CD4-positive, alpha-beta T cell (primary cell): ENCODE data around the gene NHSL2. TPM values are rescaled to one million over a fixed set of nuclear protein-coding genes. Genes with fewer than 3 reads are reported as not detected.

Experiments
- ATAC-seq: fragments of 200-7000 bp; cut with Tn5 transposase; one replicate; pipeline ENCODE4 v1.10.0; 2022; ENCODE audit warnings: mild to moderate bottlenecking; ENCODE audit not compliant: poor library complexity
- CTCF ChIA-PET: fragments of 350-600 bp; sonication (Branson Sonifier 250); formaldehyde crosslinking; loops from one replicate; lab custom pipeline; 2021; ENCODE audit warnings: antibody characterized with exemption, inconsistent platforms; lab: Charles Lee
- POLR2A ChIA-PET: fragments of 350-600 bp; sonication (Branson Sonifier 250); formaldehyde crosslinking; loops from one replicate; lab custom pipeline; 2021; ENCODE audit warnings: antibody characterized with exemption, inconsistent platforms; lab: Charles Lee
- DNase-seq, 14 experiments: peaks; one replicate each; pipeline ENCODE4 v3.0.0-alpha.2; 2013 to 2020; ENCODE audit warnings: mixed read lengths in 2 of 14
- H3K27ac ChIP-seq, 2 donors: one replicate each; pipeline versions ENCODE4 v1.5.1 to v1.7.0; 2013; ENCODE audit warnings: low read length in 2 of 2, low read depth in 1 of 2, mild to moderate bottlenecking in 1 of 2
- H3K27me3 ChIP-seq, 2 experiments: 1 replicate in 1 of 2; 2 replicates in 1 of 2; pipeline versions ENCODE4 v1.6.1 to v1.7.0; 2013; ENCODE audit warnings: low read length in 2 of 2, control low read depth in 1 of 2, mild to moderate bottlenecking in 1 of 2, moderate library complexity in 1 of 2; ENCODE audit not compliant: insufficient read depth in 2 of 2, control insufficient read depth in 1 of 2
- H3K36me3 ChIP-seq: one replicate; pipeline ENCODE4 v1.6.1; 2013; ENCODE audit warnings: low read length, control low read depth; ENCODE audit not compliant: insufficient read depth
- H3K4me1 ChIP-seq: one replicate; pipeline ENCODE4 v1.6.1; 2013; ENCODE audit warnings: low read length, control low read depth; ENCODE audit not compliant: insufficient read depth
- H3K4me3 ChIP-seq: one replicate; pipeline ENCODE4 v1.5.1; 2013; ENCODE audit warnings: mild to moderate bottlenecking, low read length, moderate library complexity
- H3K9me3 ChIP-seq, 2 experiments: 1 replicate in 1 of 2; 2 replicates in 1 of 2; pipeline versions ENCODE4 v1.6.1 to v1.7.0; 2013; ENCODE audit warnings: low read length in 2 of 2, mild to moderate bottlenecking in 2 of 2, control low read depth in 1 of 2, moderate library complexity in 1 of 2; ENCODE audit not compliant: control insufficient read depth in 1 of 2, insufficient read depth in 1 of 2
- H3K27ac Mint-ChIP-seq: one replicate; pipeline ENCODE4 v1.8.0; 2020; ENCODE audit warnings: mixed read lengths
- H3K27me3 Mint-ChIP-seq: one replicate; pipeline ENCODE4 v1.8.0; 2021; ENCODE audit warnings: mixed read lengths
- H3K36me3 Mint-ChIP-seq: one replicate; pipeline ENCODE4 v1.8.0; 2021; ENCODE audit warnings: low read depth, mixed read lengths
- H3K4me1 Mint-ChIP-seq: one replicate; pipeline ENCODE4 v1.8.0; 2021; ENCODE audit warnings: low read depth, mixed read lengths
- H3K4me3 Mint-ChIP-seq: one replicate; pipeline ENCODE4 v1.8.0; 2020; ENCODE audit warnings: mild to moderate bottlenecking, mixed read lengths
- H3K9me3 Mint-ChIP-seq: one replicate; pipeline ENCODE4 v1.8.0; 2020; ENCODE audit warnings: mixed read lengths
- intact Hi-C, 2 experiments: fragments of 100-400 bp; cut with DNase I in 1 of 2; cut with micrococcal nuclease in 1 of 2; formaldehyde crosslinking; loops; one replicate each; pipeline versions ENCODE4 v1.15.1 to v1.9.0; 2023 to 2025; cut with DNase I, micrococcal nuclease
- total RNA-seq, 174 experiments: library from RNA in 2 of 174; stranded (reverse) in 2 of 174; gene quantifications; one replicate each; pipeline ENCODE4 v1.2.3 and lab custom pipeline; 2021 to 2026
- TF ChIP-seq, protein P1 (sequence below): fragments of 200-600 bp; IDR thresholded peaks from one replicate; pipeline ENCODE4 v1.8.0; 2022; ENCODE audit warnings: antibody characterized with exemption, mild to moderate bottlenecking

The NHSL2 gene
- total RNA-seq, 2 experiments from 2014 or later = 1.3 to 1.5 TPM

- intact Hi-C loops = no loop called here
- TF ChIP-seq, protein P1, sequence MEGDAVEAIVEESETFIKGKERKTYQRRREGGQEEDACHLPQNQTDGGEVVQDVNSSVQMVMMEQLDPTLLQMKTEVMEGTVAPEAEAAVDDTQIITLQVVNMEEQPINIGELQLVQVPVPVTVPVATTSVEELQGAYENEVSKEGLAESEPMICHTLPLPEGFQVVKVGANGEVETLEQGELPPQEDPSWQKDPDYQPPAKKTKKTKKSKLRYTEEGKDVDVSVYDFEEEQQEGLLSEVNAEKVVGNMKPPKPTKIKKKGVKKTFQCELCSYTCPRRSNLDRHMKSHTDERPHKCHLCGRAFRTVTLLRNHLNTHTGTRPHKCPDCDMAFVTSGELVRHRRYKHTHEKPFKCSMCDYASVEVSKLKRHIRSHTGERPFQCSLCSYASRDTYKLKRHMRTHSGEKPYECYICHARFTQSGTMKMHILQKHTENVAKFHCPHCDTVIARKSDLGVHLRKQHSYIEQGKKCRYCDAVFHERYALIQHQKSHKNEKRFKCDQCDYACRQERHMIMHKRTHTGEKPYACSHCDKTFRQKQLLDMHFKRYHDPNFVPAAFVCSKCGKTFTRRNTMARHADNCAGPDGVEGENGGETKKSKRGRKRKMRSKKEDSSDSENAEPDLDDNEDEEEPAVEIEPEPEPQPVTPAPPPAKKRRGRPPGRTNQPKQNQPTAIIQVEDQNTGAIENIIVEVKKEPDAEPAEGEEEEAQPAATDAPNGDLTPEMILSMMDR = no peak
- Histone ChIP-seq H3K4me3 (no peak overlapping the region), H3K36me3 (no peaks in the 10 kb centered on the region), H3K9me3 (no peaks in the 10 kb centered on the region), H3K27me3 (peaks cover 0 to 2% of the 10 kb centered on the region in 2 experiments), H3K27ac (no peak overlapping the region), H3K4me1 (no peaks in the 10 kb centered on the region)
- Mint-ChIP-seq H3K4me3 (no peak overlapping the region), H3K36me3 (no peaks in the 10 kb centered on the region), H3K27me3 (peaks cover 9% of the 10 kb centered on the region), H3K4me1 (no peaks in the 10 kb centered on the region), H3K27ac (no peak overlapping the region), H3K9me3 (no peaks in the 10 kb centered on the region)
- no peak for DNase-seq
- ChIA-PET POLR2A (no interaction called here), CTCF (no interaction called here)
- ATAC-seq = no peak
Measured at GRCh38 chrX:71941145-71941544, 30.5 kb downstream of the NHSL2 start.

GRCh38 chrX:71941776-71942175 lies 31.1 kb downstream of the NHSL2 start:
- no peak overlapping the region for H3K27ac Mint-ChIP-seq
- Histone ChIP-seq H3K9me3 (no peaks in the 10 kb centered on the region), H3K27ac (no peak overlapping the region), H3K36me3 (no peaks in the 10 kb centered on the region), H3K4me1 (no peaks in the 10 kb centered on the region), H3K4me3 (no peak overlapping the region), H3K27me3 (peaks cover 0 to 2% of the 10 kb centered on the region in 2 experiments)
- intact Hi-C loops = no loop called here
- no peak for DNase-seq
- POLR2A ChIA-PET = no interaction called here
- no peaks in the 10 kb centered on the region for H3K36me3 Mint-ChIP-seq
- TF ChIP-seq, protein P1 = no peak
- H3K27me3 Mint-ChIP-seq = peaks cover 4% of the 10 kb centered on the region
- CTCF ChIA-PET = no interaction called here
- no peak overlapping the region for H3K4me3 Mint-ChIP-seq
- no peaks in the 10 kb centered on the region for H3K4me1 Mint-ChIP-seq
- ATAC-seq = no peak
- no peaks in the 10 kb centered on the region for H3K9me3 Mint-ChIP-seq

- no peaks in the 10 kb centered on the region for H3K27me3 Mint-ChIP-seq
- H3K27ac ChIP-seq = no peak overlapping the region
- DNase-seq (no peak), ATAC-seq (no peak)
- no peak overlapping the region for H3K4me3 Mint-ChIP-seq
- no peaks in the 10 kb centered on the region for H3K9me3 ChIP-seq
- H3K4me1 Mint-ChIP-seq = no peaks in the 10 kb centered on the region
- no peaks in the 10 kb centered on the region for H3K36me3 ChIP-seq
- CTCF ChIA-PET = no interaction called here
- H3K36me3 Mint-ChIP-seq = no peaks in the 10 kb centered on the region
- no peaks in the 10 kb centered on the region for H3K27me3 ChIP-seq
- POLR2A ChIA-PET = no interaction called here
- no peaks in the 10 kb centered on the region for H3K9me3 Mint-ChIP-seq
- TF ChIP-seq, protein P1 = no peak
- H3K4me3 ChIP-seq = no peak overlapping the region
- no peaks in the 10 kb centered on the region for H3K4me1 ChIP-seq
- intact Hi-C loops = no loop called here
- no peak overlapping the region for H3K27ac Mint-ChIP-seq
Measured at GRCh38 chrX:71944369-71944768, 33.7 kb downstream of the NHSL2 start.
